Retinal pigment epithelial cell (primary cell): Measurements from ENCODE around the gene OSGIN1.

Source experiments
- DNase-seq: peaks from one replicate; pipeline ENCODE4 v3.0.0-alpha.2; 2010; ENCODE audit warnings: low read depth
- H3K4me3 ChIP-seq: 2 replicates; pipeline ENCODE4 v1.5.1; 2011; ENCODE audit warnings: mild to moderate bottlenecking, low read length, control low read depth, moderate library complexity
- TF ChIP-seq, protein P1 (sequence below): conservative IDR thresholded peaks from 2 replicates; pipeline ENCODE4 v1.5.1; 2011; ENCODE audit warnings: low read depth, low read length, control low read depth, inconsistent platforms

The OSGIN1 gene

DNA sequence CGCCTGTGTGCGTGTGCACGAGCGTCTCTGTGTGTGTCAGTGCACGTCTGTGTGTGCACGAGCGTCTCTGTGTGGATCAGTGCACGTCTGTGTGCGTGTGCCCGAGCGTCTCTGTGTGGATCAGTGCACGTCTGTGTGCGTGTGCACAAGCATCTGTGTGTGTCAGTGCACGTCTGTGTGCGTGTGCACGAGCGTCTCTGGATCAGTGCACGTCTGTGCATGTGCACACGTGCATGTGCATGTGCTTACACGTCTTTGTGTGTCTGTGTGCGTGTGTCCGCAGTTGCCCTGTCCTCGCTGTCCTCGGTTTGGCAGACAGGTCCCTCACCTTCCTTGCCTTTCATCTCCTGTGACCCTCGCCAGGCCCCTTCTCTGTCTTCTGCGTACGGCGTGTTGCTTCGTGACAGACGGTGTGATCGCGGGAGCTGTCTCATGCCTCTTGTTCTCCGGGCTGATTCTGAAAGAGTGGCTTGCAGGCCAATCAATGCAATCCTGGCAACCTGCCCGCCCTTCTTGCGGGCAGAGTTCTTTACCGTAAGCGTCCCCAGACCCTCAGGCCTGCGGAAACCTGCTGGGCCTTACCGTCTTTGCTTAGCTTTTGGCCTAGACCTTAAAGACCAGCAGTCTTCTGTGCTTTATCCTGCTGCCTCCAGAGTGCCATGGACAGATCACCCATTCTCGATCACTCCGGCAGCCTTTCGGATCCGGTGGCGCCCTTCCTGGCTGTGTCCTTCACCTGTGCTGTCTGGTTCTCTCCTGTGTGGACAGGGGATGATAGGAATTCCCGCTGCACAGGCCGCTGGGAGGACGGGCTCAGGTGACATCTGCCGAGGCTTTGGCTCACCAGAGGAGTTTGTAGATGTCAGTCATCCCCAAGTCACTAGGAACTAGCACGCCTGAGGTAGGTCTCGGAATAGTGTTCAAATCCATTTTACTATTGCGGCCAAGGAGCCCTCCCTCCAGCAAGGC, 35.6 kb upstream of the OSGIN1 start:
- H3K4me3 ChIP-seq = no peak overlapping the region
- DNase-seq = no peak
- TF ChIP-seq, protein P1, sequence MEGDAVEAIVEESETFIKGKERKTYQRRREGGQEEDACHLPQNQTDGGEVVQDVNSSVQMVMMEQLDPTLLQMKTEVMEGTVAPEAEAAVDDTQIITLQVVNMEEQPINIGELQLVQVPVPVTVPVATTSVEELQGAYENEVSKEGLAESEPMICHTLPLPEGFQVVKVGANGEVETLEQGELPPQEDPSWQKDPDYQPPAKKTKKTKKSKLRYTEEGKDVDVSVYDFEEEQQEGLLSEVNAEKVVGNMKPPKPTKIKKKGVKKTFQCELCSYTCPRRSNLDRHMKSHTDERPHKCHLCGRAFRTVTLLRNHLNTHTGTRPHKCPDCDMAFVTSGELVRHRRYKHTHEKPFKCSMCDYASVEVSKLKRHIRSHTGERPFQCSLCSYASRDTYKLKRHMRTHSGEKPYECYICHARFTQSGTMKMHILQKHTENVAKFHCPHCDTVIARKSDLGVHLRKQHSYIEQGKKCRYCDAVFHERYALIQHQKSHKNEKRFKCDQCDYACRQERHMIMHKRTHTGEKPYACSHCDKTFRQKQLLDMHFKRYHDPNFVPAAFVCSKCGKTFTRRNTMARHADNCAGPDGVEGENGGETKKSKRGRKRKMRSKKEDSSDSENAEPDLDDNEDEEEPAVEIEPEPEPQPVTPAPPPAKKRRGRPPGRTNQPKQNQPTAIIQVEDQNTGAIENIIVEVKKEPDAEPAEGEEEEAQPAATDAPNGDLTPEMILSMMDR = no peak

DNA sequence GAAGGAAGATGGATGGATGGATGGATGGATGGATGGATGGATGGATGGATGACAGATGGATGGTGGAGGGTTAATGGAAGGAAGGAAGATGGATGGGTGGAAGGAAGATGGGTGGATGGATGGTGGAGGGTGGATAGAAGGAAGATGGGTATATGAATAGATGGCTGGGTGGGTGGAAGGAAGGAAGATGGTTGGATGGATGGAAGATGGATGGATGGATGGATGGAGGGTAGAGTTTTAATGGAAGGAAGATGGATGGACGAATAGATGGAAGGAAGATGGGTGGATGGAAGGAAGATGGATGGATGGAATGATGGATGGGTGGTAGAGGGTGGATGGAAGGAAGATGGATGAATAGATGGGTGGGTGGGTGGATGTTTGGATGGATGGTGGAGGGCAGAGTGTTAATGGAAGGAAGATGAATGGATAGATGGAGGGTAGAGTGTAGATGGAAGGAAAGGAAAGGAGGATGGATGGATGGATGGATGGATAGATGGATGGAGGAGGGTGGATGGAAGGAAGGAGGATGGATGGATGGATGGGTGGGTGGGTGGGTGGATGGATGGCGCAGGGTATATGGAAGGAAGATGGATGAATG, 32.0 kb upstream of the OSGIN1 start:
- TF ChIP-seq, protein P1 = no peak
- H3K4me3 ChIP-seq = no peak overlapping the region
- DNase-seq = no peak

DNA sequence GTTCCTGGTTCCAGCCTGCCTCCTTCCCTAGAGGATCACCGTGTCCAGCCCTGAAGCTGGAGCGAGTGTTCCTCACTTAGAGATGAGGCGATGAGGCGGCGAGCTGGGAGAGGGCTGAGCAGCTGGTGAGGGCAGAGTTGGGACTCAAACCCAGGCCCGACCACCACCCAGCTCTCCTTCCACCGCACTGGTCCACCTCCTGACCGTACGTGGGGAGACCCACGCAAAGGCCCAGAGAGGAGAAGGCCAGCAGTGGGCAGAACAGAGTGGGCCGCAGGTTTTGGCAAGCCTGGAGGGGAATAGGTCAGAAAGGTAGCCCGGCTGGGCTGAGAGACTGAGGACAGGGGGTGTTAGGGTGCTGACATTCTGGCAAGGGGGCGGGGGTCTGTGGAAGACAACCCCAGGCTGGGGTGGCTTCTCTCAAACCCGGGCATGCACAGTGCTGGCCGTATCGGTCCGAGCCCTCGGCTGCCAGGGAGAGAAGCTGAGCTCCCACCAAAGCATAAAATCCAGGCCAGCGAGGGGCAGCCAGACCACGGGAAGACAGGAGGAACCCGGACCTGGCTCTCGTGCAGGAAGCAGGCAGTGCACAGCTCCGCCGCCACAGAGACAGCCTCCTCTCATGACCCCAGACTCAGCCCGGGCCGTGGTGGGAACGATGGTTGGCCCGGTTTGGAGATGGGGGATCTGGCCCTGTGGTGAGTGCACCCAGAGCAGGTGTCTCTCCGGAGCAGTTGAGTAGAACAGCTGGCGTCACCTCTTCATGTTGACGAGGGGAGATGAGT, 29.3 kb upstream of the OSGIN1 start:
- no peak for DNase-seq
- TF ChIP-seq, protein P1 = no peak
- H3K4me3 ChIP-seq = no peak overlapping the region

GRCh38 chr16:83924686-83925085, 28.4 kb upstream of the OSGIN1 start:
- H3K4me3 ChIP-seq = no peak overlapping the region
- TF ChIP-seq, protein P1 = no peak
- DNase-seq = no peak

DNA sequence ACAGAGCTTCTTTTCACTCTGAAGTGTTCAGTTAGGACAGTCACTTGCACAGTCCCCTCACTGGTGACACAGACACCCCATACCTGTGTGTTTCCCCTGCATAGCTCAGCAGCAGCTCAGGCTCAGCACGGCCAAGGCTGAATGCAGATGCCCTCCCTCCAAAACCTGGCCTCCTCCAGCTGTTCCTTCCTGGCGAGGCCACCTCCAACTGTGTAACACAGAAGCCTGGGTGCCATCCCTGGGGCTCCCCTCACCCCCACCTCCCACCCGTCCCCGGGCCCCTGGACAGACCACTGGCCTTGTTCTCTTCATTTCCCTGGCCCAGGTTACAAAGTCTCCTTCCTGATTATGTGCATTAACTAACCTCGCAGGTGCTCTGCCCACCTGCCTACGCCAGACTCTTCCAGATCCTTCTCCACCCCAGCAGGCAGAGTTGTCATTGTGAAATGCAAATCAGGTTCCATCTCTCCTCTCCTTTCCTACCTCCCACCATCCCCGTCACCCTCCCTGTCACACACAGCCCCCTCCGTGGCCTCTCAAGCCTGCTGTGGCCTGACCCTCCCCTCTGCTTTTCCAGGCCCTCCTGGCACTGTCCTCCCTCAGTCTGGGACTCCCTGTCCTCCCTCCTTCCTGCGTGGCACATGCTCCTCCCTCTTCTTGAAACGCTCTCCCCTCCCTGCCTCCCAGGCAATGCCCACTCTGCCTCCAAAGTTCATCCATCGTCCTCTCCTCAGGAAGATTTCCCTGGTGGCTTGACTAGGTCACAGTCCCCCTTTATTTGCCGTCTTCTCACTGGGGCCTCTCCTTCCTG, 27.7 kb upstream of the OSGIN1 start:
- TF ChIP-seq, protein P1 = no peak
- no peak overlapping the region for H3K4me3 ChIP-seq
- DNase-seq = no peak

- TF ChIP-seq, protein P1 = no peak
- DNase-seq = no peak
- H3K4me3 ChIP-seq = no peak overlapping the region
These were observed 26.9 kb upstream of the OSGIN1 start for GRCh38 chr16:83925957-83926725.
